ENCODE results near the gene RRP1.

- TF ChIP-seq POLR2AphosphoS5 (IDR thresholded peaks at IDR 0.05; ENCODE audit: borderline replicate concordance, low read depth, low read length) (no peak), EZH2 (IDR thresholded peaks at IDR 0.05) (no peak)
Measured at GRCh38 chr21:43829161-43829560, 39.8 kb downstream of the RRP1 start.

All from SK-N-MC (cell line).